Sigmoid colon (tissue), 4 donors: Measurements from ENCODE around the gene ATG14.

ENCODE experiments used
- EP300 ChIP-seq, 4 donors: sonication (generic); formaldehyde crosslinking; IDR thresholded peaks; one replicate each; pipeline ENCODE4 v1.6.1; 2017; ENCODE audit warnings: antibody characterized with exemption in 4 of 4
- POLR2A ChIP-seq, 2 donors: fragments of 450-650 bp; IDR thresholded peaks; one replicate each; pipeline ENCODE4 v1.6.1; 2016; ENCODE audit warnings: antibody characterized with exemption in 2 of 2, mild to moderate bottlenecking in 2 of 2, moderate library complexity in 2 of 2
- POLR2AphosphoS5 ChIP-seq, 4 donors: sonication (generic); formaldehyde crosslinking; IDR thresholded peaks; one replicate each; pipeline ENCODE4 v1.6.1; 2017; ENCODE audit warnings: antibody characterized with exemption in 4 of 4

DNA sequence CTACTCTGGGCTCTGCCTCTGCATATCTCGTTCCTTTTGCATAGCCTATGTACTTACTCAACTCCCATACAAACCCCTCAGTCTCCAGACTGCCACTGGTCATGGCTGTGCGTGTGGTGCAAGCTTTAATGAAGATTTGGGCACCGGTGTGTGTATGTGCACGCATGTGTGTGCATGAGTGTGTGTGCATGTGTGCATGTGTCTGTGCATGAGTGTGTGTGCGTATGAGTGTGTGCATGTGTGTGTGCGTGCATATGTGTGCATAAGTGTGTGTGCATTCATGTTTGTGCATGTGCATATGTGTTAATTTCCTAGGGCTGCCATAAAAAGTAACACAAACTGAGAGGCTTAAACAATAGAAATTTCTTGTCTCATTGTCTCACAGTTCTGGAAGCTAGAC, 45.9 kb upstream of the ATG14 start:
- TF ChIP-seq POLR2A (IDR thresholded peaks at IDR 0.05) = no peak
- TF ChIP-seq POLR2AphosphoS5 (IDR thresholded peaks at IDR 0.05) = no peak
- TF ChIP-seq EP300 (IDR thresholded peaks at IDR 0.05) = no peak
